Measurements from ENCODE around the gene C4orf50.
A peak's percentile ranks its signal among the peaks of the same experiment; 100 is the strongest.
"Not testable (repeated sequence)": the region's sequence is repeated elsewhere in the genome, so short reads cannot be mapped to it uniquely, and the experiment has no call there.

C4orf50 gene

DNA sequence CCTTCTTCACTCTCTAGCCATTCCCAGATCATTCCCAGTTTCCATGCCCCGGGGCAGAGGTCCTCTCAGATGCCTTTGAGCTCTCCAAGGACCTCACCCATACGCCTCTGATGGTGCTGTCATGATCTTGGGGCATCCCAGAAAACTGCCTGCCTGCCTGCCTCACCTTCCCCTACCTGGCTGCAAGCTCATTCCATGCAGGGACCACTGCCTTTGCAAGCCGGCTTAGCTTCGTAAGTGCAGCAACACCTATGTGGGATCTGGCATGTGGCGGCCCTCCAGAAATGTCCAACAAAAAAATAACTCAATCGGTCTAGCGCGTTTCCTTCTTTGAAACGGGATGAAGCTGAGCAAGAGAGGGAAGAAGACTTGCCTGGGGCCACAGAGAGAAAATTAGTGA is 53.0 kb downstream of the C4orf50 start:
- no peak for ATAC-seq

DNA sequence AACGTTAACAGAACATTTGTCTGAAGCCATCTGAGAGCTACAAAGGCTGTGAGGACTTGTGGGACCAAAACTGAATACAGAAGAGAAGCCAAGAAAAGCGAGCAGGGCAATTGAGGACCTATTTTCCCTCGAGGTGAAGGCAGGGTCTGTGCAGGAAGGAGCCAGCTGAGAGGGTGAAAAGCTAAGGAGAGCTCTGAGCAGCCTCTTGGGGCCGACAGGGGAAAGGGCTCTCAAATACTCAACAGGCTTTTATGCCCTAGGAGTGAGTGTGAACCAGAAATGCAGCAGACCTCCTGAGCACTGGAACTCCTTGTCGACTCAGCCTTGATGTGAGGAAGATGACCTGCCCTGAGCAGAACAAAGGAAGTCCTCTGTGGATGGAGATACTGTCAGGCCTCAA is 54.2 kb downstream of the C4orf50 start:
- no peak for ATAC-seq

DNA sequence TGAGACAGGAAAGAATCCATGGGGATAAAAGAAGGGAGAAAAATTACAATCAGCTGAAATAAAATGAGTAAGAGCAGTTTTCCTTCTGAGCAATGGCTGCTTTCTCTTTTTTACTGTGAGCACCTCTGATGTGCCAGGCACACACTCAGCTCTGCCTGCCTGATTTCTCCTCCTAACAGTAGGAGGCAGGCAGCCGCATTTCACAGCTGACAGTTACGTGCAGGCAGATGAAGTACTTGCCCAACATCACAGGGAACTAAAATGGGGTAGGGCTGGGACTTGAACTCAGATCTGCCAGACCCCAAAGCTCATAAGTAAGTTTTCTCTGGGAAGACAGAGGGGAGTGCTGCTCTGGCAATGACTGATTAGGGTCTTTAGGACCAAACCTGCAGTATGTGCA is 54.6 kb downstream of the C4orf50 start:
- ATAC-seq = no peak

DNA sequence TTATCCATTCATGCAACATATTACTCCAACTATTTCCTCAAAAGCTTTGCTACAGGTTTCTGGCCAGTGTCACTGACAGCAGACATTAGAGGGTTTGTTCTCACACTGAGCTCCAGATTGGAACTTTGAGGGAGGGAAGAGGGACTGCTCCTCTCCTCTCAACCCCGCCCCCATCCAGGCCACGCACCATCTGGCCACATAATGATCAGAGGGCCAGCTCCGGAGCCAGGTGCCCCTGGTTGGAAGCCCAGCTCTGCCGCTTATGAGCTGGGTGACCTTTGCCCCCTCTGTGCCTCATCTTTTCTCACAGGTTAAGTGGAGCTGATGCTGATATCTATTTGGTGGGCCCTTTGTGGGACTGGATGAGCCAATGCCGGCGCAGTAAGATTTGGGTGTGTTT is 55.8 kb downstream of the C4orf50 start:
- ATAC-seq = no peak

DNA sequence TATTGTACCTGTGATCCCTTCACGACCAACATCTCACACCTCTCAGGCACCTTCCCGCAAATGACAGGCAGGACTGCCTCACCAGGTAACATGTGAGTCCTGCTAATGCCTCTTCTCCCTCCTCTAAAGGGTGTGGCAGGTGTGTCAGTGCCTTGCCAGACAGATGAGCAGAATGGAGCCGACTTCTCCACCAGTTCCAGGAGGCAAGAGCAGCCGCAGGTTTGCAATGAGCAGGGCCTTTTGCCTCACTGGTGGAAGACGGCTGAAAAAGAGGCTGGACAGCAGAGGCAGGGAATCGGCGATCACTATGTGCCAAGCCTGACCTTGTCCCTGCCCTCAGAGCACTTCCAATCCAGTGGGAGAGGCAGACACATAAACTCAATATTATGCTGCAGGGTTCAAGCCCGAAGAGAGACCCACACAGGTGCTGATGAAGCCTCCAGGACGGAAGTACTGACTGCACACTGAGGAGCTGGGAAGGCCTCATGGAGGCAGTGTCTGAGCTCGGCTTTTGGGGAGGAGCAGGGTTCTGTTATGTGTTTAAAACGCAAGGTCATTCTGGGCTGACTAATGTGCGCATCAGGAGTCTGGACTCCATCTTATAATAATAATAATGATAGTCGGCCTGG is 57.9 kb downstream of the C4orf50 start:
- ATAC-seq = no peak

DNA sequence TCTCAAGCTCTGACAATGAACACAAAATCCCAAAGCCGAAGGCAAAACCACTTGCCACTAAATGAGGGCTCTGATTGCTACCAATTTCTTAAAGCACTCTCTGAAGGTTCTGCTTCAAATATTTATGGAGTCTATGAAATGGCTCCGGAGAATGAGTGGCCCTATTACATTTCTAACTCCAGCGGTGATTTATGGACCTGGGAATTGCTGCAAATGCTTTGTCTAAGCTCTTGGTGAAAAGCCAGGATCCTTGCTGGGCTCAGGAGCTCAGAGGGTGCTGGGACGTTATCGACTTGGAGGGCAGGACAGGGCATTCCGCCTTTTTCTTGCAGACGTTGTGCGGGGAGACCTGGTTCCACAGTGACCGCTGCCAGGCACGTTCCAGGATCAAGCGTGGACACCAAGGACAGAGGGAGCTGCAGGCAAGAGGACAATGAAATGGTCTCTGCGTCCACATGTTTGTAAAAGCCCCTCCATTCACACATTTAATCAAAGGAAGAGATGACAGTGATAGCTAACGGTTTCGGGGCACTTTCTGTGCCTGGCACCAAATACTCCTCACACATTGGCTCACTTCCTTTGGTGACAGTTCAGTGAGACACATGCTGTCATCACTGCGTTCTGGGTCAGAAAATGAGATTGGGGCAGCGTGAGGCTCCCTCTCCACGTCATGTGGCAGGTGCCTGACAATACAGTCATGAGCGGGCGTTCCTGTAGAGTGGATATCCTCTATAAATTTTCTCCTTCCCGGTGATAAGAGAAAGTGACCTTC is 58.8 kb downstream of the C4orf50 start:
- ATAC-seq = no peak

DNA sequence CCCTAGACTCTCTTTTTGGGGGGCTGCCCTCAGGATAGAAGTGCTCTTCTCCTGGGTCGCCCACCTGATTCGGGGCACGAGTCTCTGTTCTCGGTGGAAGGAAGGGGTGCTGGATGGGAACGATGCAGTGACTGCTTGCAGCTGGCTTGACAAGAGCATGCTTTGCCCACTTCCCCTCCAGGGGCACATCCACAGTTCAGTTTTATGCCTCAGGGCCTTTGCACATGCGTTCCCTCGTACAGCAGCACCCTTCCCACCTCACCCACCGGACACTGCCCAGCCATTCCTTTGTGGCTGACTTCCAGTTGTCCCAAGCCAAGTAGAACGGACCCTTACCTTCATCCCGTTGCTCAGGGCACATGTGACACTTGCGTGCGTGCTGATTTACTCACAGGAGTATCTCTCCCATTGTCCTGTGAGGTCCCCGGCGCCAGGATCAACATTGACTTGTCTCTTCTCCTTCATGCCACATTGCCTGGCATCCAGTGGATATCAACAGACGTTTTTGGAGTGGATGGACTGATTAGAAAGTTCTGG is 60.0 kb downstream of the C4orf50 start:
- ATAC-seq = no peak

DNA sequence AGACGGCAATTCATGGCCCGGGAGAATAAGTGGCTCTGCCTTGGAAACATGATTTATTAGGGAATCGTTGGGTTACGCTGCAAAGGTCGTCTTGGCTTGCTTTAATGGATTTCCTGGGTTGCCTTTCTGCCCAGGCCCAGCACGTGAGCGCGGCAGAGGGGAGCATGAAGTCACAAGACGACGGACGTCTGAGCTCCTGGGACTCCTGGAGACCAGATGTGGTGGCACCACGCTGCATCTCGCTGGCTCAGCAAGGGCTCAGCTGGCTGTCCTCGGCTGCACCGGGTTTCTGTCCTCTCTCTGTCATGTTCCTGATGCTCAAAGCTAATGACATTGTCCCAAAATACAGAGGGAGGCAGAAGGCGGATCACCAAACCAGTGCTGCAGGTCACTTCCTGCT is 61.2 kb downstream of the C4orf50 start:
- no peak for ATAC-seq

DNA sequence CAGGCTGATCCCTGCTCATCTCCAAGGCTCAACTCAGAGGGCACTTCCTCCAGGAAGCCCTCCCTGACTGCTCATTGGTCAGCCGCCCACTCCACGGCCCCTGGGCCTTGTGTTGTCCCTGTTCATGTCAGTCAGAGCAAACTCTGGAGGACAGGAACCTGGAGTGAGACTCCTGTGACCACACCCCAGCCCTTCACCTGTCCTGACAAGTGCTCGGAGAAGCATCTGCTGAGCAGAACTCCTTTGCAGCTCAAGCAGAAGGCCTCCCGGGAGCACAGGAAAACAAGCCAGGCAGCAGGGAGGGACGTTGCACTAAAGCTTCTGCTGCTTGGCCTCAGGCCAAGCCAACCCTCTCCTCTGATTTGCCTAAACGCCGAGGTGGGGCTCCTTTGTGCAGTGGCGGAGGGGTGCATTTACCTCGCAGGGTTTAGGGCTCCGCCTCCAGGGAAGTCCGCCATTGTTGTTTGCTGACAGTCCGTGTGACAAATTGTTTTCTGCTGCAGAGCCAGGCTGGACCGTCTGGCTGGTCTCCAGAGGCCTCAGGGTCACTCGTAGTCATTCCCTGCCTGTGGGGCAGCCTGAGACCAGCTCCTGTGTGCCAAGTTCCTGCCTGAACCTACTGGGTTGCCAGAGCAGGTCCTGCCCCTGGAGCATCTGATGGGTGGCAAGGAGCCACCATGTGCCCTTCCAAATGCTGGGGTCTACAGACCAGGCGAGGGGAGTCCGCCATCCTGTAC is 61.8 kb downstream of the C4orf50 start:
- no peak for ATAC-seq

DNA sequence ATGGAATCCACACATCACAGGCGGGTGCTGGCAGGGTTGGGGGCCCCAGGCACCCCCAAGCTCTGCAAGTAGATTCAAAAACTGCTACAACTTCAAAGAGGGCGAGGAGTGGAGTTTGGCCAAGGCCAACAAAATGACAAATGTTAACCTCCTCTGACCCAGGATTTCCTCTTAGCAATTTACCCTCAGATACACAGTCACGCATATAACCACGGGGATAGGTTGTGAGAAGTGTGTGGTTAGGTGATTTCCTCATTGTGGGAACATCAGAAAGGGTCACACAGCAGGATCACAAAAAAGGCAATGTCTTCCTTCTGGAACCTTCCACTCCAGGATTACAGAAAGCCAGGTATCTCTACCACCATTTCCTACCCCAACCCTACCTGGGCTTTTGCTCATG is 62.4 kb downstream of the C4orf50 start:
- ATAC-seq = no peak

DNA sequence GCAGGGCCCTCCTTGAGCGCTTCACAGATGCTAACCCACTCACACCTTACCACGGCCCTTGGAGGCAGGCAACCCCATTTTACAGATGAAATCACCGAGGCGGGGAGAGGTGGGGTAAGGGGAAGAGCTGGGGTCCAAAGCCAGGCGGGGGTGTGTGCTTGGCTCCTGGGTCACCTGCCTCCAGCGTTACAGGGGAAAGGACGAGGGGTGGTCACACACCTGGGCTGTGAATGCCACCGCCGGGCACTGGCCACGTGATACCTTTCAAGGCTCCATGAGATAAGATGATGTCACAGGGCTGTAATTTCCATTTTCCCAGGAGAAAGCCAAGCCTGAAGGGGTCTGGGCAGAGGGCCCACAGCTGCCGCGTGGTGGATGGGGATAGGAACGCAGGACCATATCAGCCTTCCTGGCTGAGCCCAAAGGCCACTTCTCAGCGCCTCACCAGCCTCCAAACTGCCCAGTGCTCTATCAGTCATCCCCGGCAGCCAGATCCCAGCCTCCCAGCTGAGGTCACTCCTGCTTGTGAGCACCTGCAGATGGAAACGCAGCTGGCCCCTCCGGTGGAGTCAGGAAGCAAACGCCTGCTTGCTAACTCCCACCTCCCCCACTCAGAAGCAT is 62.9 kb downstream of the C4orf50 start:
- no peak for ATAC-seq

DNA sequence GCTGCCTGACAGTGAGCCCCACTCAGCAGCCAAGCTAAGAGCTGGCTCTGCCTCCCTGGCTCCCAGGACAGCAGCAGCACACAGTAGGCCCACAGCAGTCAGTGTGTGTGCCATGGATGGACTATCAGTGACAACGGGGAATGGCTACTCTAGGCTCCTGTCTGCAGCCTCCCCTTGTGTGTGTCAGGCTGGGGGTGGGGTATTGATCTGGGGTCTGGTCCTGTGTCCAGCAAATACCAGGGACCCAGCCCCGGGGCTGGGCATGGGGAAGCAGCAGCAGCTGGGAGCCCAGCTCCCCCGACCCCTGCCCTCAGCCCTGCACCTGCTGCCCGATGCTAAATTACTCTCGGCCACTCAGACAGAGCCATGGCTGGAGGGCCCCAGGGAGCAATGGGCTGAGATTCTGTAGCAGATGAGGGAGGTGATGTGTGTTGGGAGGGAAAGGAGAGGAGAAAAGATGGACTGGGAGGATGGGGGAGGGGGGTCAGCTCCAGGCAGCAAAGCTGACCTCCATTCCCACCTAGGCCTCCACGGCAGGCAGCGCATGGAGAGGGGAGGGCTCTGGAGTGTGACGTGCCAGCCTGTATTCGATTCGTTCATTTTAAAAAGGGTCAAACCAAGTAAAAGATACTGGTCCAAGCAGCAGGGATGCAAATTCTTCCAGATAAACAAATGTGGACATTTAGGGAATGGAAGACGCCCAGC is 64.0 kb downstream of the C4orf50 start:
- peak in 1 of 2 donors; percentile 13 for ATAC-seq

DNA sequence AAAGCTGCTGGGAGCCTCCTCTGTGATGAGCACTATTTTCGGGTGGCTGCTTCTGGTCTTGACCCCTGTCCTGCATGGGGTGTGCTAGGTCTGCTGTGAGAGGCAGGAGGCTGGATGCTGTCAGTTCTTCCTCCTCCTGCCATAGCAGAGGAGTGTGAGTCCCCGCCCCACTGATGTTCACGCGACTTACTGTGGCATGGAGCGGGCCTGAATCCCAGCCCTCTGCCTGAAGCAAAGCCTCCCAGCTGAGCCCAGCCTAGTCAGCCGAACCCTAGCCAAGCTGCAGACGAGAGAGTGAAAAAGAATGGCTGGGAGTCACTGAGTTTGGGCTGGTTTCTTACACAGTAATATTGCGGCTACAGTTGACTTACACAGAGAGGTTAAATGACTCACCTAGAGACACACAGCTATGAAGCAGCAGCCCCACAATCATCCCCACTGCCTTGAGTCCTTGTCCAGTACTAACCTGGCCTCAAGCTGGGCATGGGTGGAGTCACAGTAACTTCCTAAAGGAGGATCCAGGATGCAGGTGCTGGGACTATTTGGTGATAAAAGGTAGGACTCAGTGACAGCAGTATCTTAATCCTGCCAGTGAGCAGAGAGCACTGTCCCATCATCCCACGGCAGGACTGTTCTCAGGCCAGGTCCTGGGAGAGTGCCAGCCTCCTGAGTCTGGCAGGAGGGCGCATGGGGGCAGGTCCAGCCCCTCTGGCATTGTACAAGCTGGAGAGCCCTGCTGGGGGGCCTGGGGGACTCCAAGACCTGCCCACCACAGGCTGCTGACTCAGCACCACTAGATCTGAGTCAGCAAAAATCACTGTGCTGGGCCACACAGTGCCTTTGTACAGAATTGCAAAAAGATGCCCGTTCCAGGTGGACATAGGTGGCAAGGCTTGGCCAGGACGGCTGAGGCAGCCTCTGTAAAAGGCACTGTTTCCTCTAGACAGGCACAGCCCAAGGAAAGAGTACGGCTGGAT is 65.0 kb downstream of the C4orf50 start:
- no peak for ATAC-seq

DNA sequence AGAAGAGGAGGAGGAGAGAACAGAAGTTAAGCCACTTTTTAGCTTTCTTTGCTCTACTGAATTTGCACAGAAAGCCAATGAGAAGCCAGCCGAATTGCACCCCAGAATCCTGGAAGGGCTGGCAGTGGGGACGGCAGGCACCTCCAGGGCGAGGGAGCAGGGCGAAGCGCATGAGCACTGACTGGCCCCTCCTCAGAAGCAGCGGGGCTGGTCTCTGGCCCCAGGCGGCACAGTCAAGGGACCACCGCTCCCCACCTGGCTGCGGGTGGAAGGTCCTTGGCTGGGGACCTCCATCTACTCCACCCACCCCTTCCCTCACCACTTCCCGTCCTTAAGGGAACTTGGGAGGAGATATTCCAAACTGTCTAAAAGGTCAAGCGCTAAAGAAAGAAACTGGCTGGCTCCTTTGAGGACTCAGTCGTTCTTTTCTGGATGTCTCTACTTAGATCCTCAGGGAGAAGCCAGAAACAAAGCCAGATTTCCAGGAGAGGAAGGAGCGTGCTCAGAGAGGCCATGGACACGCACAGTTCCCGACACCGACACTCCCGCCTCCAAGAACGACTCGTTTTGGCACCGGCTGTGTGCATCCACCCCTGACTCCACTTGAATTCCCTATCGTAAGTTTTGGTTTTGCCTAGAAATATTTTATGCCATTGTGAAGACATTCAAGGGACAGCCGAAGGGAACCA is 65.8 kb downstream of the C4orf50 start:
- ATAC-seq = no peak

DNA sequence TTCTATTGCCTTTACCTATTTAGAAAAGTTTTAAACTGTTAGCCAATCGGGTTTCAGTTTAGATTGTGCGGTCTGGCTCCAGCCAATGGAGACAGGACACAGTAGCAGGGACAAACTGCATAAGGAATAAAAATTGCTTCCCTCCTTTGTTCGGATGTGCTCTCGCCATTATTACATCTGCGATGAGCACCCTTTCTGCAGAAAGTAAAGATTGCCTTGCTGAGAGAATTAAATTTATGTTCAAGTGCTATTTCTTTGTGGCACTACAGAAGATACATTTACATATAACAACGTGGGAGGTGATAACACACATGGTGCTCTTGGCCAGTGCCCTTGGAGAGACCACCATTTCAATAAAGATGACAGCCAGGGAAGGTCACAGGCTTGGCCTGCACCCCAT is 71.6 kb downstream of the C4orf50 start:
- ATAC-seq = not testable (repeated sequence)

DNA sequence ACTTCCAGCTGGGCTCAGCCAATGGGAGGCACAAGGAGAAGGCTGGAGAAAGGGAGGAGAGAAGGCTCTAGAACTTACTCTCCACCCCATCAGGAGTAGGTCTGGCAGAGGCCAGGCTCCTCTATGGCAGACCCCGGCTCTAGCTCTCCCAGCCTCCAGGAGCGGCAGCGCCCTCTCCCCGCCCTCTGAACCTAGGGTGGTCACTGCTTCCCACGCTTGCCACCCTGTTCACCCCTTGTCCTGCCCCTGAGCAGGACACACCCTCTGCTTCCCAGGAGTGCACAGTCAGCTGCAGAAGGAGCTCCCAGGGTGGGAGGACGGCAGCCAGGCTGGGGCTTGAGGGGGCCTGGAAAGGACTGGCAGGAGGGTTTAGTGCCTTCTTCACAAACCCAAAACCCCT is 72.3 kb downstream of the C4orf50 start:
- ATAC-seq = no peak

DNA sequence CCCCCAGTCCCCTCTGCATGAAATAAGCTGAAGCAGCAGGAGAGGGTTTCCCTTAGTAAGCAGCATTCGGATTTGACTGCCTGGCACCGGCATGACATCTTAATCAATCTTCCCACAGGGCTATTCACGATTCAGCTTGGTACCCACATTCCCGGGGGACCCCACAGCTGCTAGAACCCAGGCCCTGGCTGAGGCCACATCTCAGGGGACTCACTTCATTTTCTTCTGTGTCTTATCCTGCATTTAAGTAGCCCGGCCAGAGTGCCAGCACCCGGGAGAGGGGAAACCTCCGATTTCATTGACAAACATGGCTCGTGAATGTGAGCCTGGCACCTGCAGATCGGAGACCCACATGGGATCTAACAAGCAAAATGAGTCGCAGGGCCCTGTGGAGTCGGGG is 73.1 kb downstream of the C4orf50 start:
- no peak for ATAC-seq

DNA sequence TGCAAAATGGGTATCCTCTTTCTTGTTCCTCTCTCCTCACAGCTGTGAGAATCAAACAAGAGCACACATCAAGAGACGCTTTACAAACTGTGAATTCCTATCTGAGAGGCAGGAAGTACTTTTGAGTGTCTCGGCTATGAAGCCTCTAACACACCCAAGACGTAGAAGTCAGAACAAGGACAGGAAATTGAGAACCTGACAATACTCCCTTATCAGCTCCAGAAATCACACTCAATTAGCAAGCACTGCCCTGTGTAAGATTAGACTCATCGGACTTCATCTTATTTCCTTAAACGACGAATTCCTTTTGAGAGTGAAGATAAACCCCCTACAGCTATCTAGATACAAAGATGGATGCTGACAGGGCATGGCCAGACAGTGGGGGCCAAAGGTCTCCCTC is 74.7 kb downstream of the C4orf50 start:
- ATAC-seq = no peak

DNA sequence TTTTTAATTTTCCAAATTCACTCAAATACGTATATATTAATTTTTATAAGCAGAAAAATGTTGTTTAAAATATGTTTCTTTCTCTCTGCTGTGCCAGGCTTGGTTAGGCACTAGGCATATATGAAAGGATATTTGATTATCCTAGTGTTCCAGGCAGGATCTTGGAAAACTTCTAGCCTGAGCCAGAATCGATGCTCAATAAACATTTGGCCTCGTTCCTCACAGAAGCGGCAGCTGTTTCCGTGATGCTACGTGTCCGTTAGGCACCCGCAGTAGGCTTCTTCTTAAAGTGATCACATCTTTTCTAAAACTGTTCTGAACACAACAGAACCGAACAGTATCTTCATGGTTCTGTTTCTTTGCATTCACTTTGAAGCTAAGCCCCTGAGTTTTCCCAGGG is 75.3 kb downstream of the C4orf50 start:
- ATAC-seq = no peak

DNA sequence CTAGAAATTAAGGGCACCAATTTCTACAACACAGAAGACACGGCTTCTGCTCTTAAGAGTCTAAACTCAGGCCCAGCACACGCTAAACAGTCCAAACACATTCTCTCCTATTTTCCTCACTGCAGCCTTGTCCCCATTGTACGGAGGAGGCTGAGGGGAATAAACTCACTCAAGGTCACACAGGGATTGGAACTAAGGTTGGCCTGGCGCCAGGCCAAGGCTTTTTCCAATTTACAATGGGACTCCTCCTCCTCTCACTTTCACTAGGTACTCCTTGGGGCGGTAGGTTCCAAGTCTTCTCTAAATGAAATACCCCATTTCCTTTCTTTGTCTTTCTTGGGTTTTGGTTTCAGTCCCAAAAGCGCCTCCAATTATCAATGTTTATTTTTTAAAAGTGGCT is 76.6 kb downstream of the C4orf50 start:
- ATAC-seq = no peak
